Measurements from ENCODE around the gene SPATA13.

DNA sequence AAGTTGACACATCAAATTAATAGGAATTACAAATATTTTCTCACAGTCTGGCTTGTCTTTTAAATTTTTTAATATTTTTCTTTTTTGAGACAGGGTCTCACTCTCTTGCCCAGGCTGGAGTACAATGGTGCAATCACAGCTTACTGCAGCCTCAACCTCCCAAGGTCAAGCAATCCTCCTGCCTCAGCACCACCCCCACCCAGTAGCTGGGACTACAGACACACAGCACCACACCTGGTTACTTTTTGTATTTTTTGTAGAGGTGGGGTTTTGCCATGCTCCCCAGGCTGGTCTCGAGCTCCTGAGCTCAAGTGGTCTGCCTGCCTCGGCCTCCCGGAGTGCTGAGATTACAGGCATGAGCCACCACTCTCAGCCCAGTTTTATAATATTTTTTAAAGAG, 72.0 kb downstream of the SPATA13 start:
- TF ChIP-seq, protein P1, sequence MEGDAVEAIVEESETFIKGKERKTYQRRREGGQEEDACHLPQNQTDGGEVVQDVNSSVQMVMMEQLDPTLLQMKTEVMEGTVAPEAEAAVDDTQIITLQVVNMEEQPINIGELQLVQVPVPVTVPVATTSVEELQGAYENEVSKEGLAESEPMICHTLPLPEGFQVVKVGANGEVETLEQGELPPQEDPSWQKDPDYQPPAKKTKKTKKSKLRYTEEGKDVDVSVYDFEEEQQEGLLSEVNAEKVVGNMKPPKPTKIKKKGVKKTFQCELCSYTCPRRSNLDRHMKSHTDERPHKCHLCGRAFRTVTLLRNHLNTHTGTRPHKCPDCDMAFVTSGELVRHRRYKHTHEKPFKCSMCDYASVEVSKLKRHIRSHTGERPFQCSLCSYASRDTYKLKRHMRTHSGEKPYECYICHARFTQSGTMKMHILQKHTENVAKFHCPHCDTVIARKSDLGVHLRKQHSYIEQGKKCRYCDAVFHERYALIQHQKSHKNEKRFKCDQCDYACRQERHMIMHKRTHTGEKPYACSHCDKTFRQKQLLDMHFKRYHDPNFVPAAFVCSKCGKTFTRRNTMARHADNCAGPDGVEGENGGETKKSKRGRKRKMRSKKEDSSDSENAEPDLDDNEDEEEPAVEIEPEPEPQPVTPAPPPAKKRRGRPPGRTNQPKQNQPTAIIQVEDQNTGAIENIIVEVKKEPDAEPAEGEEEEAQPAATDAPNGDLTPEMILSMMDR (conservative IDR thresholded peaks at IDR 0.05 in 1 of 2, IDR thresholded peaks at IDR 0.05 in 1 of 2; ENCODE audit: extremely low read depth in 1 of 2, insufficient read depth in 1 of 2, low read depth in 1 of 2, low read length in 2 of 2) = no peak
- no peak for TF ChIP-seq EZH2 (IDR thresholded peaks at IDR 0.05; ENCODE audit: borderline replicate concordance, low read length)
